GM18519 (cell line): ENCODE data around the gene IFT25.
"Not testable (repeated sequence)": the region's sequence is repeated elsewhere in the genome, so short reads cannot be mapped to it uniquely, and the experiment has no call there.

Source experiments
- ATAC-seq: cut with Tn5 transposase; IDR thresholded peaks from one replicate; pipeline ENCODE4 v1.9.1; 2021; ENCODE audit warnings: mild to moderate bottlenecking, moderate library complexity; ENCODE audit not compliant: unreplicated experiment, low FRiP score

The IFT25 gene

DNA sequence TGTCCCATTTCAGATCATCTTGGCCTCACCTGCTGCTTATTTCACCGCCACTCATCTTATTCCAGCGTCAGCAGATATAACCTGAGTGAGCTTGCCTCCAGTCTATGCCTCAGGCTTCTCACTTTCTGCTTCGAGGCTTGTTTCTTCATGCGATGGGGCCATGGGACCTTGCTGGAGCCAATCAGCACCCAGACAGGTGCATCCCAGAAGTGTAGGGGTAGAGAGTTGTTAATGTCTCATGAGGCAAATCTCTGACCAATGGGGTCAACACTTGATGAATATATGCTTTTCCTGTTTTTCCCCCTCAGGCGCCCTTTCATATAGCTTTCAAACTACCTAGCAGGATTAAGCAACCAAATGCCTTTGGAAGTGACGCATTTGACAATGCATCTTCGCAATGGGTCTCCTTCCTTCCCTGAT, 55.0 kb downstream of the IFT25 start:
- ATAC-seq = no peak

DNA sequence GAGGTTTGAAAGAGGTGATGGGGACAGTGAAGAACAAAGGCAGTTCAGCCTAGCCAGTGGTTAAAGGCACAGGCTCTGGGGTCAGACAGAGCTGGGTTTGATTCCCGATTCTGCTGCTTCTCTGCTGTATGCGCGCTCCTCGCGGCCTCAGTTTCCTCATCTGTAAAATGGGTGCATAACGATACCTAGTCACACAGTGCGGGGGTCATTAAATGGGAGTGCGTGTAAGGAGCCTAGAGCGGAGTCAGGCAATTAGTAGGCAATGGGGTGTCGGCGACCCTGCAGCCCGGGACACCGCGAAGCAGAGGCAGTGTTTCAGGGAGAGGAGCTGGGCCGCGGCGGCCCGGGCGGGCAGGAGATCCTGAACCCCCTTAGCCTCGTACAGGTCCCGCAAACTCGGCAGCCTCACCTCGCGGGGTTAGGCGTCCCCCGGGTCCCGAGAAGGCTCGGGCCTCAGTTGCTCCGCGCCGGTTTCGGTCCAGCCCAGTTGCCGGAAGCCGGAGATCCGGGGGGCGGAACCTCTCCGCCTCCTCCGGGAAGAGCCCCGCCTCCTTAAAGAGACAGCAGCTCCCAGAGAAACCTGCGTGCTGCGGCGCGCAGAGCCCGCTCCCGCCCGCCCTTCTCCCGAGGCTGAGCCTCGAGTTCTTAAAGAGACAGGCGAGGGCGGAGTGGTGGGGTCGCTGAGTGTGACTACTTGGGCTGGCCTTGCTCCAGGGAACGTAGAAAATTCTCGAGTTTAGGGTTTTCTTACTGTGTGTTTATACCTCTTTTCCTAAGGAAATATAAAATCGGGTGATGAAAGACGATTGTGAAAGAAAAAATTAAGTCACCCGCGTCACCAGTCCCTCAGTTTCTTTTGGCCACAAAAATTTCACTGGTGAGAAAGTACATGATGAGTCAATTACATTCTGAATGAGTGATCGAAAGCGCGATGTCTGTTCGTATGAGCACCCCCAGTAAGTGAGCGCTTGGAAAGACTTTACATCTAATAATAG, 55.9 kb downstream of the IFT25 start, which contains the start of gene YIPF1:
Gene YIPF1, minus strand, starts transcription at position 494 of the 995 bp plus-strand sequence. CDS start 860 bp downstream, outside the sequence.
- ATAC-seq = peak; percentile 77

DNA sequence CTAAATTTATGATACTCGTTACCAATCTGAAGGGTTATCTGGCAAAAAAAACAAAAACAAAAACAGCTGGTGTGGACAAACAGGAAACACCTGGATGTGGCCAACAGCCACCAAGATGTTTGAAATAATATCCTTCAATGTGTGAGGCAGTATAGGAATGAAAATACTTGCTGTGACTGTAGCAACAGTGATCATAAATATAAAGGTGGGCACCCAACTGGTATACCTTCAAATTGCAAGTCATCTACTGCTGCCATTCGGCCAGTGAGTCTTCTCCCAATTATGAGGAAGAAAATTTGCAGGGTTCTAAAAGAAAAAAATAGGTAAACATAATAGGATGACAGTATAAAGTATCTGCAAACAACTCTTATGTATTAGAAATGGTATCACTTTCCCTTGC, 56.8 kb downstream of the IFT25 start:
- no peak for ATAC-seq

DNA sequence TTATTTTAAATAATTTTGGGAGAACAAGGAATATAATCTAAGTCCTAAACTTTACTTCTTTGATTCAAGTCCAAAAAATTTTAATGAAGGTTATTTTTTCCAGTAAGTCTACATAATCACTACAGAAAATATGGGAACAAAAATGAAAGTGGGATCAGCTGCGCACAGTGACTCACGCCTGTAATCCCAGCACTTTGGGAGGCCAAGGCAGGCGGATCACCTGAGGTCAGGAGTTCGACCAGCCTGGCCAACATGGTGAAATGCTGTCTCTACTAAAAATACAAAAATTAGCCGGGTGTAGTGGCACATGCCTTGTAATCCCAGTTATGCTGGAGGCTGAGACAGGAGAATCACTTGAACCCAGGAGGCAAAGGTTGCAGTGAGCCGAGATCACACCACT, 61.9 kb downstream of the IFT25 start:
- not testable (repeated sequence) for ATAC-seq

DNA sequence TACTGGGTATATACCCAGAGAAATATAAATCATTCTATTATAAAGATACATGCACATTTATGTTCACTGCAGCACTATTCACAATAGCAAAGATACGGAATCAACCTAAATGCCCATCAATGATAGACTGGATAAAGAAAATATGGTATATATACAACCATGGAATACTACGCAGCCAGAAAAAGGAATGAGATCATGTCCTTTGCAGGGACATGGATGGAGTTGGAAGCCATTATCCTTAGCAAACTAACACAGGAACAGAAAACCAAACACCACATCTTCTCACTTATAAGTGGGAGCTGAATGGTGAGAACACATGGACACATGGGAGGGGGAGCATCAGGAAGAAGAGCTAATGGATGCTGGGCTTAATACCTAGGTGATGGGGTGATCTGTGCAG, 63.6 kb downstream of the IFT25 start:
- ATAC-seq = not testable (repeated sequence)

DNA sequence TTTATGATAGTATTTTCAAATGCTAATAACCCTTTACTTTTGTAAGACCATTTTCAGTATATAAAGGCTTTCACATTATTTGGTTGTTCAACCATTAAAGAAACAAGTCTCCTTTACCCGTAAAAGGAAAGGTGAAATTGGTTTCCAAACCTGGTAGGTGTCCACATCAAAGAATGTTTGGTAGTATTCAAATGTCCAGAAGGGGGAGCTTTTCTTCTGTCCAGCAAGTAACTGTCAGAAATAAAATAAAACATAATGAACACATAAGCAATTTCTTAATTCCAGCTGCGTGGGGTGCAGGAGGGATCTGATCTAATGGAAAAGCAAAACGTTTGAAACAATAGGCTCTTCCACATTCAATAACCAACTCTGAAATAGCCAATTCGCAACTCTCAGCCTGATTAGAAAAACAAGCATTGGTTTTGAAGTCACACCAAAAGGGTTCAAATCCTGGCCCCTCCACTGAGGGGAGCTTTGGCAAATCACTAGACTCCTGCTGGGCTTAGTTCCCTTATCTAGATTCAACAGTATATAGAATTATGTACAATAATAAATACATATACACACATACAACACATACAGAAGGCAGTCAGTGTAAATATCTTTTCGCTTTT, 66.9 kb downstream of the IFT25 start:
- ATAC-seq = no peak

DNA sequence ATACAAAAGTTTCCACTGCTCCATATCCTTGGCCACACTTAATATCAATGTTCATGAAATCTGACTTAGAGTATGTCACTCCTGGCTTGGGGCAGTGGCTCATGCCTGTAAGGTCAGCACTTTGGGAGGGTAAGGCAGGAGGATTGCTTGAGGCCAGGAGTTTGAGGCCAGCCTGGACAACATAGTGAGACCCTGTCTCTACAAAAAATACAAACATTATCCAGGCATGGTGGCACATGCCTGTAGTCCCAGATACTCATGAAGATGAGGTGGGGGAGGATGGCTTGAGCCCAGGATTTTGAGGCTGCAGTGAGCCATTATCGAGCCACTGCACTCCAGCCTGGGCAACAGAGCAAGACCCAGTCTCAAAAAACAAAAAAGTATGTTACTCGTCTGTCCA, 70.3 kb downstream of the IFT25 start:
- ATAC-seq = not testable (repeated sequence)

DNA sequence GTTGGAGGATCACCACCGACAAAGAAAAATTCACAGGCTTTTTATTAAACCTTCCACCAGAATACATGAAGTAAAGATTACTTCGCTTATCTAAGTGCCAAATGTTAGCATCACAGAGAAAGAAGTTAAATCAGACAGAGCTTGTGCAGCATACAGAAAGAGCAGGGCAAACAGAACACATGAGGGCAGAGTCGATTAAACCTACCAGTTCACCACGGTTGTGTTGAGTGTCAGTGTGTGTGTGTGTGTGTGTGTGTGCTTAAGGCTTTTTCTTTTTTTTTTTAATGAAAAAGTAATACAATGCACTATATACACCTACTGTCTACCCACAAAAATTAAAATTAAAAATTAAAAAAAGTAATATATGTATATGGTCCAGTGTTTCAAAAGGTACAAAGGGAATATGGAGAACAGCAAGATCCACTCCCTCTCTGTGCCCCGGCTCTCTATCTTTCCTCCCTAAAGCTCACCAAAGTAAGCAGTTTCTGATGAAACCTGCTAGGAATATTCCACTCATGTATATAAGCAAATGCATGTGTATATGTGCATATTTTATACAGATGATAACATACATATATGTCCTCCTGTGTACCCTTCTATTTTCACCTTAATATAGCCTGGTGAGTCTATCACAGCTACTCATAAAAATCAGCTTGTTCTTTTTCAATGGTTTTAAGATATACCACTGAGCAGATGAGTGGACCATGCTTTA, 73.6 kb downstream of the IFT25 start:
- no peak for ATAC-seq
